Type B pancreatic cell (in vitro differentiated cells): ENCODE measurements around the gene MCOLN2. TPM values are rescaled to one million over a fixed set of nuclear protein-coding genes. Genes with fewer than 3 reads are reported as not detected.

Experiments used
- DNase-seq: peaks from one replicate; pipeline ENCODE4 v3.0.0; 2021; ENCODE audit warnings: mixed read lengths; ENCODE audit not compliant: unreplicated experiment; ENCODE audit errors: extremely low spot score
- H3K27ac Mint-ChIP-seq: 2 replicates; pipeline ENCODE4 v1.8.0; 2021; ENCODE audit warnings: mild to moderate bottlenecking, mixed read lengths
- H3K27me3 Mint-ChIP-seq: 2 replicates; pipeline ENCODE4 v1.8.0; 2021; ENCODE audit warnings: mixed read lengths
- H3K36me3 Mint-ChIP-seq: 2 replicates; pipeline ENCODE4 v1.8.0; 2021; ENCODE audit warnings: mixed read lengths
- H3K4me1 Mint-ChIP-seq: one replicate; pipeline ENCODE4 v1.8.0; 2021; ENCODE audit warnings: mixed read lengths; ENCODE audit not compliant: unreplicated experiment
- H3K4me3 Mint-ChIP-seq: 2 replicates; pipeline ENCODE4 v1.8.0; 2021; ENCODE audit warnings: mild to moderate bottlenecking, mixed read lengths
- H3K9me3 Mint-ChIP-seq: 2 replicates; pipeline ENCODE4 v1.8.0; 2021; ENCODE audit warnings: mixed read lengths
- CTCF ChIP-seq: fragments of 200-600 bp; sonication (generic); conservative IDR thresholded peaks from 2 replicates; pipeline ENCODE4 v1.5.0; 2021; ENCODE audit warnings: antibody characterized with exemption, mild to moderate bottlenecking
- total RNA-seq: library from RNA; stranded (reverse); gene quantifications from 2 replicates; pipeline ENCODE4 v1.2.1, GENCODE V29; 2021; ENCODE audit warnings: low replicate concordance

The MCOLN2 gene
- total RNA-seq, 1 donor from 2014 or later: 0.19 TPM

- no peak overlapping the region for H3K4me3 Mint-ChIP-seq
Observed at GRCh38 chr1:84959294-84959693, 37.6 kb downstream of the MCOLN2 start.

GRCh38 chr1:84957966-84958365, 38.9 kb downstream of the MCOLN2 start:
- no peaks in the 10 kb centered on the region for H3K4me1 Mint-ChIP-seq
- H3K36me3 Mint-ChIP-seq: no peaks in the 10 kb centered on the region
- no peak overlapping the region for H3K4me3 Mint-ChIP-seq
- DNase-seq: no peak
- peaks cover 4% of the 10 kb centered on the region for H3K27me3 Mint-ChIP-seq
- H3K27ac Mint-ChIP-seq: no peak overlapping the region
- TF ChIP-seq CTCF: no peak
- H3K9me3 Mint-ChIP-seq: no peaks in the 10 kb centered on the region

More at GRCh38 chr1:84959294-84959693, 37.6 kb downstream of the MCOLN2 start:
- no peaks in the 10 kb centered on the region for H3K36me3 Mint-ChIP-seq
- H3K27ac Mint-ChIP-seq: no peak overlapping the region
- H3K9me3 Mint-ChIP-seq: peaks cover 5% of the 10 kb centered on the region
- TF ChIP-seq CTCF: no peak
- H3K27me3 Mint-ChIP-seq: peaks cover 4% of the 10 kb centered on the region
- no peak for DNase-seq
- H3K4me1 Mint-ChIP-seq: no peaks in the 10 kb centered on the region

GRCh38 chr1:84956655-84957054, 40.3 kb downstream of the MCOLN2 start:
- Mint-ChIP-seq H3K27me3 (peaks cover 4% of the 10 kb centered on the region), H3K4me1 (no peaks in the 10 kb centered on the region), H3K27ac (no peak overlapping the region), H3K9me3 (no peaks in the 10 kb centered on the region), H3K36me3 (no peaks in the 10 kb centered on the region), H3K4me3 (no peak overlapping the region)
- TF ChIP-seq CTCF: no peak
- DNase-seq: no peak

- H3K4me1 Mint-ChIP-seq: no peaks in the 10 kb centered on the region
- no peak overlapping the region for H3K4me3 Mint-ChIP-seq
- no peak overlapping the region for H3K27ac Mint-ChIP-seq
- DNase-seq: no peak
- H3K27me3 Mint-ChIP-seq: peaks cover 4% of the 10 kb centered on the region
- H3K36me3 Mint-ChIP-seq: no peaks in the 10 kb centered on the region
- no peak for TF ChIP-seq CTCF
- no peaks in the 10 kb centered on the region for H3K9me3 Mint-ChIP-seq
Observed at GRCh38 chr1:84956097-84956496, 40.8 kb downstream of the MCOLN2 start.

GRCh38 chr1:84949664-84950063, 47.2 kb downstream of the MCOLN2 start:
- peaks cover 3% of the 10 kb centered on the region for H3K27me3 Mint-ChIP-seq
- peaks cover 8% of the 10 kb centered on the region for H3K4me1 Mint-ChIP-seq
- no peak for TF ChIP-seq CTCF
- no peak for DNase-seq
- no peaks in the 10 kb centered on the region for H3K9me3 Mint-ChIP-seq
- no peak overlapping the region for H3K4me3 Mint-ChIP-seq
- H3K36me3 Mint-ChIP-seq: no peaks in the 10 kb centered on the region
- H3K27ac Mint-ChIP-seq: no peak overlapping the region
